Measurements from ENCODE around the gene BEX4. TPM values are rescaled to one million over a fixed set of nuclear protein-coding genes. Genes with fewer than 3 reads are reported as not detected.

BEX4 gene
- total and polyA plus RNA-seq, 2 of the 13 experiments (the other 11 are each of a cell fraction or from before 2014, with no cell fraction given): not detected

- ChIA-PET POLR2A (no interaction called here), CTCF (ENCODE audit: low intra/inter-chr PET ratio, low total read pairs) (no interaction called here)
- H3K79me2 ChIP-seq (ENCODE audit: insufficient read depth, low read length): no peaks in the 10 kb centered on the region
- peak; percentile 5 for DNase-seq (ENCODE audit: low spot score)
- BruUV-seq (replicated peaks): no TSS peak
- WGBS (ENCODE audit: low lambda C conversion rate): 14% methylated on average over 18 of the region's 22 CpGs
- H3K4me3 ChIP-seq (replicated peaks in 1 of 3; ENCODE audit: insufficient read depth in 1 of 3, low read depth in 2 of 3, low read length in 3 of 3): peak overlapping the region; percentile 63 to 75 (median 68)
- H3K4me1 ChIP-seq (ENCODE audit: insufficient read depth, low read length): peaks cover 49% of the 10 kb centered on the region
- ATAC-seq: peak; percentile 36; the same call in 2 of the 3 replicates
- in situ Hi-C loops (cut with HindIII; ENCODE audit: extremely low pct_ligation_motif_present, low pct_unique_long_range_greater_than_20kb): no loop called here
- peak overlapping the region; percentile 82 for H3K4me2 ChIP-seq (ENCODE audit: low read depth, low read length)
- H3K9ac ChIP-seq (ENCODE audit: insufficient read depth, low read depth, low read length): peak overlapping the region; percentile 77
- no peak for FAIRE-seq
- intact Hi-C loops (cut with micrococcal nuclease; ENCODE audit: unreplicated experiment): no loop called here
- peak overlapping the region; percentile 15 for H2AFZ ChIP-seq (ENCODE audit: low read length)
- no peaks in the 10 kb centered on the region for H3K9me3 ChIP-seq (ENCODE audit: low read length)
- H3K27ac ChIP-seq (ENCODE audit: extremely low read length, insufficient read depth, low read length): peak overlapping the region; percentile 79
- no peaks in the 10 kb centered on the region for H3K36me3 ChIP-seq (replicated peaks in 1 of 2; ENCODE audit: control insufficient read depth in 1 of 2, insufficient read depth in 2 of 2, low read length in 2 of 2)
- H3K27me3 ChIP-seq (ENCODE audit: control insufficient read depth in 1 of 2, insufficient read depth in 2 of 2, low read length in 2 of 2): no peaks in the 10 kb centered on the region
- no peaks in the 10 kb centered on the region for H4K20me1 ChIP-seq (ENCODE audit: insufficient read depth, low read length)
- TF ChIP-seq XBP1 (CRISPR knock-in tag; IDR thresholded peaks at IDR 0.05) (no peak), TFDP2 (CRISPR knock-in tag; IDR thresholded peaks at IDR 0.05) (no peak), ZBTB7A (CRISPR knock-in tag; IDR thresholded peaks at IDR 0.05) (peak; percentile 48; the same call in 1 of the 2 replicates), REPIN1 (CRISPR knock-in tag; IDR thresholded peaks at IDR 0.05; ENCODE audit: borderline replicate concordance, low read depth) (no peak), ZNF720 (CRISPR knock-in tag; IDR thresholded peaks at IDR 0.05) (no peak), HNF4G (IDR thresholded peaks at IDR 0.05; ENCODE audit: borderline replicate concordance, low read depth, low read length) (no peak), HNF4G (CRISPR knock-in tag; IDR thresholded peaks at IDR 0.05; ENCODE audit: borderline replicate concordance, low read depth) (no peak), ADNP (CRISPR knock-in tag; IDR thresholded peaks at IDR 0.05) (no peak), ATM (IDR thresholded peaks at IDR 0.05; ENCODE audit: borderline replicate concordance) (no peak), ZNF280D (CRISPR knock-in tag; IDR thresholded peaks at IDR 0.05) (peak; percentile 40; the same call in 1 of the 2 replicates), POLR2AphosphoS2 (IDR thresholded peaks at IDR 0.05; ENCODE audit: low read depth, low read length) (no peak), ESRRA (CRISPR knock-in tag; IDR thresholded peaks at IDR 0.05; ENCODE audit: low read depth) (0 out of 2 replicates have a peak, but pooled peaks have one; percentile 9), SALL1 (CRISPR knock-in tag; IDR thresholded peaks at IDR 0.05) (peak; percentile 36)
Observed at GRCh38 chrX:103254171-103254824, 39.4 kb downstream of the BEX4 start.
